DOHH2 (cell line): ENCODE measurements around the gene LAMA3.
A peak's percentile ranks its signal among the peaks of the same experiment; 100 is the strongest.

Experiments
- H3F3A ChIP-seq: fragments of 200-600 bp; sonication (generic), shearing (Covaris generic); 2 replicates; pipeline ENCODE4 v1.6.0; 2016; ENCODE audit warnings: antibody characterized with exemption, mild to moderate bottlenecking; ENCODE audit not compliant: control insufficient read depth, insufficient read depth
- H3K27ac ChIP-seq: fragments of 200-600 bp; sonication (generic); 2 replicates; pipeline ENCODE4 v1.5.1; 2014; ENCODE audit warnings: low read depth, mild to moderate bottlenecking, low read length, moderate library complexity
- H3K27me3 ChIP-seq: fragments of 200-600 bp; sonication (generic); 2 replicates; pipeline ENCODE4 v1.6.1; 2014; ENCODE audit warnings: mild to moderate bottlenecking, low read length, mixed read lengths; ENCODE audit not compliant: control insufficient read depth
- H3K36me3 ChIP-seq: fragments of 200-600 bp; sonication (generic); 2 replicates; pipeline ENCODE4 v1.6.1; 2014; ENCODE audit warnings: mild to moderate bottlenecking, low read length, moderate library complexity, mixed read lengths; ENCODE audit not compliant: control insufficient read depth
- H3K4me1 ChIP-seq: fragments of 200-600 bp; sonication (generic); 2 replicates; pipeline ENCODE4 v1.6.1; 2014; ENCODE audit warnings: mild to moderate bottlenecking, low read length, mixed read lengths; ENCODE audit not compliant: control insufficient read depth
- H3K4me2 ChIP-seq: fragments of 200-600 bp; sonication (generic); 2 replicates; pipeline ENCODE4 v1.6.0; 2014; ENCODE audit warnings: mild to moderate bottlenecking, low read length, moderate library complexity
- H3K4me3 ChIP-seq: fragments of 200-600 bp; sonication (generic); 2 replicates; pipeline ENCODE4 v1.5.1; 2014; ENCODE audit warnings: mild to moderate bottlenecking, low read length, mixed read lengths
- H3K79me2 ChIP-seq: fragments of 200-600 bp; sonication (generic); 2 replicates; pipeline ENCODE4 v1.6.1; 2014; ENCODE audit warnings: mild to moderate bottlenecking, low read length, mixed read lengths; ENCODE audit not compliant: control insufficient read depth
- H3K9me2 ChIP-seq: fragments of 200-600 bp; sonication (generic); replicated peaks from 2 replicates; pipeline ENCODE4 v1.6.1; 2014; ENCODE audit warnings: mild to moderate bottlenecking, low read length, mixed read lengths; ENCODE audit not compliant: control insufficient read depth
- H3K9me3 ChIP-seq: fragments of 200-600 bp; sonication (generic); 2 replicates; pipeline ENCODE4 v1.6.1; 2014; ENCODE audit warnings: antibody characterized with exemption, low read length, mixed read lengths; ENCODE audit not compliant: control insufficient read depth, insufficient read depth
- H4K20me1 ChIP-seq: fragments of 200-600 bp; sonication (generic); 2 replicates; pipeline ENCODE4 v1.6.0; 2014; ENCODE audit warnings: low read depth, mild to moderate bottlenecking, antibody characterized with exemption, low read length, moderate library complexity; ENCODE audit not compliant: control insufficient read depth, insufficient read depth
- CTCF ChIP-seq: fragments of 200-600 bp; sonication (generic); IDR thresholded peaks from one replicate; pipeline ENCODE4 v1.5.1; 2014; ENCODE audit warnings: antibody characterized with exemption, mild to moderate bottlenecking, low read depth, low read length; ENCODE audit not compliant: poor library complexity, severe bottlenecking
- EZH2phosphoT487 ChIP-seq: fragments of 200-600 bp; sonication (generic); IDR thresholded peaks from 2 replicates; pipeline ENCODE4 v1.6.1; 2017; ENCODE audit warnings: borderline replicate concordance, mild to moderate bottlenecking, antibody characterized with exemption, low read length, moderate library complexity, mixed read lengths

LAMA3 gene

GRCh38 chr18:23868136-23868785 is 179.0 kb downstream of the LAMA3 start:
- Histone ChIP-seq H3K4me3 (no peak overlapping the region), H3K4me2 (no peak overlapping the region), H4K20me1 (no peaks in the 10 kb centered on the region), H3K79me2 (no peaks in the 10 kb centered on the region), H3K36me3 (no peaks in the 10 kb centered on the region), H3K9me3 (no peaks in the 10 kb centered on the region), H3K27ac (no peak overlapping the region), H3K4me1 (peaks cover 51% of the 10 kb centered on the region), H3F3A (no peaks in the 10 kb centered on the region), H3K27me3 (no peaks in the 10 kb centered on the region), H3K9me2 (no peaks in the 10 kb centered on the region)
- no peak for TF ChIP-seq EZH2phosphoT487
- TF ChIP-seq CTCF = no peak

DNA sequence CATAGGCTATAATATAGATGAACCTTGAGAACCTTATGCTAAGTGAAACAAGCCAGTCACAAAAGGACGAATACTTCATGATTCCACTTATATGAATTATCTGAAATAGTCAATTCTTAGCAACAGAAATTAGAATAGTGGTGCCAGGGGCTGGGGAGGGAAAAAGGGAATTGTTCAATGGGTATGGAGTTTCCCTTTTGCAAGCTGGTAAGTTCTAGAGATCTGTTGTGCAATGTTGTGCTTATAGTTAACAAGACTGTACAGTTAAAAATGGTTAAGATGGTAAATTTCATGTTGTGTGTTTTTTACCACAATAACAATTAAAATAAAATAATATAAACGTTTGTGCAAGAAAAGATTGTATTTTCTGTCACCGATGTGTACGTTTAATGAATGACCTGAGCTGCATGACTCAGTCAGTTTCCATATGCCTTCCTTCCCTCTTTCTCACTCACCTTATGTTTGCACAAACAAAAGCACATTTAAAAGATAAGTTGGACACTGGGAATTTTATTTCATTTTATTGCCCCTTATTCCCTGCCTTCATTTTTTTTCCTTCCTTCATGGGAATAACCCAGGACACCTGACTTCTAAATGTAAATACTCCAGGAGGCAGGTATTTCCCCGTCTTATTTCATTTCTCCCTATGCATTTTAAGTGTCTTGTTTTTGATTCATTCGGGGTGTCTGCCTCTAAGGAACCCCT is 181.6 kb downstream of the LAMA3 start:
- Histone ChIP-seq H3K4me2 (peak overlapping the region; percentile 37), H3K79me2 (no peaks in the 10 kb centered on the region), H3K9me3 (no peaks in the 10 kb centered on the region), H3K27ac (no peak overlapping the region), H3K4me1 (peaks cover 26% of the 10 kb centered on the region), H3K27me3 (0 out of 2 replicates have a peak, but pooled peaks cover 6% of the 10 kb centered on the region), H3F3A (no peaks in the 10 kb centered on the region), H4K20me1 (no peaks in the 10 kb centered on the region), H3K4me3 (no peak overlapping the region), H3K36me3 (no peaks in the 10 kb centered on the region), H3K9me2 (no peaks in the 10 kb centered on the region)
- TF ChIP-seq CTCF (no peak), EZH2phosphoT487 (no peak)

- TF ChIP-seq EZH2phosphoT487 (no peak), CTCF (no peak)
- Histone ChIP-seq H4K20me1 (no peaks in the 10 kb centered on the region), H3K27me3 (0 out of 2 replicates have a peak, but pooled peaks cover 6% of the 10 kb centered on the region), H3K9me2 (no peaks in the 10 kb centered on the region), H3K4me2 (peak overlapping the region; percentile 37), H3K79me2 (no peaks in the 10 kb centered on the region), H3K9me3 (no peaks in the 10 kb centered on the region), H3K4me3 (no peak overlapping the region), H3K27ac (no peak overlapping the region), H3F3A (no peaks in the 10 kb centered on the region), H3K36me3 (no peaks in the 10 kb centered on the region), H3K4me1 (peaks cover 20% of the 10 kb centered on the region)
Measured at GRCh38 chr18:23871410-23871809, 182.2 kb downstream of the LAMA3 start.
